GM23338 (cell line): Measurements from ENCODE around the gene PEX19.

Source experiments
- EZH2 ChIP-seq: fragments of 200-600 bp; sonication (generic); IDR thresholded peaks from one replicate; pipeline ENCODE4 v1.8.0; 2017; ENCODE audit warnings: antibody characterized with exemption, mild to moderate bottlenecking, low read depth; ENCODE audit not compliant: unreplicated experiment
- EZH2phosphoT487 ChIP-seq: fragments of 200-600 bp; sonication (generic); IDR thresholded peaks from one replicate; pipeline ENCODE4 v1.8.1; 2018; ENCODE audit warnings: antibody characterized with exemption; ENCODE audit not compliant: unreplicated experiment

- no peak for TF ChIP-seq EZH2phosphoT487
- TF ChIP-seq EZH2 = no peak
Observed at GRCh38 chr1:160256396-160257046, 28.4 kb downstream of the PEX19 start.
